GM06990 (cell line): ENCODE measurements around the gene CD81.
A peak's percentile ranks its signal among the peaks of the same experiment; 100 is the strongest.

Experiments
- DNase-seq: peaks from one replicate; pipeline ENCODE4 v3.0.0-alpha.2; 2011; ENCODE audit not compliant: insufficient read length; ENCODE audit errors: extremely low read depth
- H3K27me3 ChIP-seq: replicated peaks from 2 replicates; pipeline ENCODE4 v1.6.0; 2011; ENCODE audit warnings: low read length; ENCODE audit not compliant: control insufficient read depth, insufficient read depth
- H3K36me3 ChIP-seq: 2 replicates; pipeline ENCODE4 v1.5.1; 2011; ENCODE audit warnings: low read length; ENCODE audit not compliant: control insufficient read depth, insufficient read depth
- H3K4me3 ChIP-seq: replicated peaks from 2 replicates; pipeline ENCODE4 v1.5.1; 2011; ENCODE audit warnings: low read depth, mild to moderate bottlenecking, control low read depth, low read length
- CTCF ChIP-seq: IDR thresholded peaks from 2 replicates; pipeline ENCODE4 v1.5.1; 2011; ENCODE audit warnings: low read length, control low read depth, mild to moderate bottlenecking, inconsistent platforms; ENCODE audit not compliant: insufficient read depth, poor library complexity, severe bottlenecking

Gene CD81

GRCh38 chr11:2387266-2387987, 10.3 kb downstream of the CD81 start:
- Histone ChIP-seq H3K36me3 (peaks cover 17% of the 10 kb centered on the region), H3K27me3 (no peaks in the 10 kb centered on the region), H3K4me3 (peak overlapping the region; percentile 60)
- DNase-seq = no peak
- no peak for TF ChIP-seq CTCF

- Histone ChIP-seq H3K27me3 (no peaks in the 10 kb centered on the region), H3K36me3 (peaks cover 17% of the 10 kb centered on the region), H3K4me3 (no peak overlapping the region)
- DNase-seq = no peak
- TF ChIP-seq CTCF = peak; percentile 20
These were observed 11.6 kb downstream of the CD81 start for GRCh38 chr11:2388431-2389376.

- Histone ChIP-seq H3K27me3 (no peaks in the 10 kb centered on the region), H3K4me3 (no peak overlapping the region), H3K36me3 (peaks cover 19% of the 10 kb centered on the region)
- TF ChIP-seq CTCF = peak; percentile 25
- no peak for DNase-seq
These were observed 12.4 kb downstream of the CD81 start for GRCh38 chr11:2389377-2390026.

GRCh38 chr11:2390091-2390724, 13.1 kb downstream of the CD81 start:
- H3K27me3 ChIP-seq = no peaks in the 10 kb centered on the region
- no peak for DNase-seq
- peaks cover 22% of the 10 kb centered on the region for H3K36me3 ChIP-seq

More at GRCh38 chr11:2390091-2390724, 13.1 kb downstream of the CD81 start:
- TF ChIP-seq CTCF = no peak
- H3K4me3 ChIP-seq = no peak overlapping the region
